Measurements from ENCODE around the gene ZYX.

GRCh38 chr7:143436325-143436946 is 55.3 kb downstream of the ZYX start:
- TF ChIP-seq CTCF (IDR thresholded peaks at IDR 0.05) (no peak), EP300 (IDR thresholded peaks at IDR 0.05) (no peak), USF2 (IDR thresholded peaks at IDR 0.05) (no peak), HOXA7 (CRISPR knock-in tag; IDR thresholded peaks at IDR 0.05) (no peak), KDM1A (IDR thresholded peaks at IDR 0.05; ENCODE audit: low read depth) (no peak), KDM5A (IDR thresholded peaks at IDR 0.05) (no peak)
